GM10266 (cell line): ENCODE data around the gene TAF4.

Experiments
- DNase-seq: peaks from one replicate; pipeline ENCODE4 v3.0.0; 2012; ENCODE audit errors: extremely low spot score
- TF ChIP-seq, protein P1 (sequence below): IDR thresholded peaks from 2 replicates; pipeline ENCODE4 v1.5.1; 2012; ENCODE audit warnings: mild to moderate bottlenecking, low read depth; ENCODE audit not compliant: control insufficient read depth, insufficient read depth; ENCODE audit errors: missing control alignments

TAF4 gene

DNA sequence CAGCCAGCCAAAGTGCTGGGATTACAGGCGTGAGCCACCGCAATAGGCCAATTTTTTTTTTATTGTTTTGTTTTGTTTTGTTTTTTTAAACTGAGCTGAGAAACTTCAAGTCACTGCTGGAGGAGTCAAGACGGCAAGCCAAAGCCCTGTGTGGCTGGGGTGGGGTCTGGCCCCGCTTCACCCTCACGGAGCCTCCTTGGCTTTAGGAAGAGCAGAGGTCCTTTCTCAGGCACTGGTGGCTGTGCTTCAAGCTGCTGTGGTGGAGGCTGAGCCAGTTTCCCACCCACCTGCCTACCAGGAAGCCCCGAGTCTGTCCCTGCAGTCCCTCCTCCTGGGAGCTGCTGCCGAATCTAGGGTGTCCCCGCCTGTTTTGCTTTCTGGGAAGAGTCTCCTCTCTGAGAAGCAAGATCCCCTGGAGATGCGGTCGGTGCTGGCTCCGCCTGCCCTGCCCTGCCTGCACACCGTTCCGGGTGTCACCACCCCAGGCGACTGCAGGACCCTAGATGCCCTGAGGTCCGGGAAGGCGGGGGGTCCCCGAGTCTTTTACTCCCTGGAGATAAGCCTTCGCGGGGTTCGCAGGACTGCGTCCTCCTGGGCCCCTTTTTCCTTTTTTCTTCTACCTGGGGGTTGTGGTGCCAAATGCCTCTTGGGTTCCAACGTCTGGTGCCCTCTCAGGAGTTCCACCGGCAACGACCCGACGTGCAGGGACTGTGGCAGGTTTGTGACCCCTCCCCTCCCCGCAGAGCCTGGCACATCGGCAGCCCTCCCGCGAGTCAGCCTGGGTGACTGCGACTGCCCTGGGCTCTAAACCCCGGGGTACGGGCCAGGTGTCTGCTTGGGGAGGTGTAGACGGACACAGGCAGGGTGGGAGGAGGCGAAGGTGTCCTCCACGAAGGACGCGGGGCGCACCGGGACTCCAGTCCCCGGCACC lies 100.7 kb downstream of the TAF4 start:
- DNase-seq: no peak

DNA sequence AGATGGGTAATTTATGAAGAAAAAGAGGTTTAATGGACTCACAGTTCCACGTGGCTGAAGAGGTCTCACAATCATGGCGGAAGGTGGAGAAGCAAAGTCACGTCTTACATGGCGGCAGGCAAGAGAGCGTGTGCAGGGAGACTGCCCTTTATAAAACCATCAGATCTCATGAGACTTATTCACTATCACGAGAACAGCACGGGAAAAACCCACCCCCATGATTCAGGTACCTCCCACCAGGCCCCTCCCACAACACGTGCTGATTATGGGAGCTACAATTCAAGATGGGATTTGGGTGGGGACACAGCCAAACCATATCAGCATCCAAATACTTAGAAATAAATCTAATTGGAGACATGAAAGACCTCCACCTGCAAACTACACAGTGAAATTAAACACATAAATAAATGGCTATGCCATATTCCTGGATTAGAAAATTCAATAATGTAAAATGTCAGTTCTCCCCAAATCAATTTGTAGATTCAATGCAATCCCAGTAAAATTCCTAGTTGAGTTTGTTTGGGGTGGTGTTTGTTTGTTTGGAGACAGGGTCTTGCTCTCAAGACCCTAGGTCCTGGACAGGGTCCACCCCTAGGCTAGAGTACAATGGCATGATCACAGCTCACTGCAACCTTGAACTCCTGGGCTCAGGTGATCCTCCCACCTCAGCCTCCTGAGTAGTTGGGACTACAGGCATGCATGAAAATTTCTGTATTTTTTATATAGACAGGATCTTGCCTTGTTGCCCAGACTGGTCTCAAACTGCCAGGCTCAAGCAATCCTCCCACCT lies 101.6 kb downstream of the TAF4 start:
- TF ChIP-seq, protein P1, sequence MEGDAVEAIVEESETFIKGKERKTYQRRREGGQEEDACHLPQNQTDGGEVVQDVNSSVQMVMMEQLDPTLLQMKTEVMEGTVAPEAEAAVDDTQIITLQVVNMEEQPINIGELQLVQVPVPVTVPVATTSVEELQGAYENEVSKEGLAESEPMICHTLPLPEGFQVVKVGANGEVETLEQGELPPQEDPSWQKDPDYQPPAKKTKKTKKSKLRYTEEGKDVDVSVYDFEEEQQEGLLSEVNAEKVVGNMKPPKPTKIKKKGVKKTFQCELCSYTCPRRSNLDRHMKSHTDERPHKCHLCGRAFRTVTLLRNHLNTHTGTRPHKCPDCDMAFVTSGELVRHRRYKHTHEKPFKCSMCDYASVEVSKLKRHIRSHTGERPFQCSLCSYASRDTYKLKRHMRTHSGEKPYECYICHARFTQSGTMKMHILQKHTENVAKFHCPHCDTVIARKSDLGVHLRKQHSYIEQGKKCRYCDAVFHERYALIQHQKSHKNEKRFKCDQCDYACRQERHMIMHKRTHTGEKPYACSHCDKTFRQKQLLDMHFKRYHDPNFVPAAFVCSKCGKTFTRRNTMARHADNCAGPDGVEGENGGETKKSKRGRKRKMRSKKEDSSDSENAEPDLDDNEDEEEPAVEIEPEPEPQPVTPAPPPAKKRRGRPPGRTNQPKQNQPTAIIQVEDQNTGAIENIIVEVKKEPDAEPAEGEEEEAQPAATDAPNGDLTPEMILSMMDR: no peak
- no peak for DNase-seq

More for the DNA sequence above, 100.7 kb downstream of the TAF4 start:
- TF ChIP-seq, protein P1: no peak

DNA sequence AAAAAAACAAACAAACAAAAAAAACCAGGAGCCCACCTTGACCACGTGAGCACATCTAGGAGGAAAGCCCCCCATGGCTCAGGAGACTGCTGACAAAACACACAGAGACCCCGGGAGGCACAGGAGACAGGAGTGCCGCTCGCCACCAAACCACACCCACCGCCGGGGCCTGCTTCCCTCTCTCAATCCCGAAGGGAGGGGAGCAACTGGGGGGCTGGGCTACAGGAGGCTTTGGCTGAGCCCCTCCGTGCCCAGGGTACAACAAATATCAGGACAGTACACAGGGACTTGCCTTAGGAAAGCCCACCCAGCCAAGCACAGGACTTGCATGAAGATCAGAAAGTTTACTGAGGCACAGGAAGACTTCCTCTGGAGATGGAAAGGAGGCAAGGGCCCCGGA lies 102.5 kb downstream of the TAF4 start:
- DNase-seq: no peak
- TF ChIP-seq, protein P1: no peak

DNA sequence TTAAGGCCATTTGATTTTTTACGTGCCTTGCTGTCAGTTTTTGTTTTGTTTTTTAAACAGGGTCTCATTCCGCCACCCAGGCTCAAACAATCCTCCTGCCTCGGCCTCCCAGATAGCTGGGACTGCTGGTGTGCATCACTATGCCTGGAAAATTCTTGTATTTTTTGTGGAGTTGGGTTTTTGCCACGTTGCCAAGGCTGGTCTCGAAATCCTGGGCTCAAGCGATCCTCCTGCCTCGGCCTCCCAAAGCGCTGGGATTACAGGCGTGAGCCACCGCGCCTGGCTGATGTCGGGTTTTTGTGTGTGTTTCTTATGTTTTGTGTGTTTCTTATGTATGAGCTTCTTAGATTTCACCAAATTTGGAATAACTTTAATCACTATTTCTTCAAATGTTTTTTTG lies 104.8 kb downstream of the TAF4 start:
- TF ChIP-seq, protein P1: no peak
- no peak for DNase-seq

DNA sequence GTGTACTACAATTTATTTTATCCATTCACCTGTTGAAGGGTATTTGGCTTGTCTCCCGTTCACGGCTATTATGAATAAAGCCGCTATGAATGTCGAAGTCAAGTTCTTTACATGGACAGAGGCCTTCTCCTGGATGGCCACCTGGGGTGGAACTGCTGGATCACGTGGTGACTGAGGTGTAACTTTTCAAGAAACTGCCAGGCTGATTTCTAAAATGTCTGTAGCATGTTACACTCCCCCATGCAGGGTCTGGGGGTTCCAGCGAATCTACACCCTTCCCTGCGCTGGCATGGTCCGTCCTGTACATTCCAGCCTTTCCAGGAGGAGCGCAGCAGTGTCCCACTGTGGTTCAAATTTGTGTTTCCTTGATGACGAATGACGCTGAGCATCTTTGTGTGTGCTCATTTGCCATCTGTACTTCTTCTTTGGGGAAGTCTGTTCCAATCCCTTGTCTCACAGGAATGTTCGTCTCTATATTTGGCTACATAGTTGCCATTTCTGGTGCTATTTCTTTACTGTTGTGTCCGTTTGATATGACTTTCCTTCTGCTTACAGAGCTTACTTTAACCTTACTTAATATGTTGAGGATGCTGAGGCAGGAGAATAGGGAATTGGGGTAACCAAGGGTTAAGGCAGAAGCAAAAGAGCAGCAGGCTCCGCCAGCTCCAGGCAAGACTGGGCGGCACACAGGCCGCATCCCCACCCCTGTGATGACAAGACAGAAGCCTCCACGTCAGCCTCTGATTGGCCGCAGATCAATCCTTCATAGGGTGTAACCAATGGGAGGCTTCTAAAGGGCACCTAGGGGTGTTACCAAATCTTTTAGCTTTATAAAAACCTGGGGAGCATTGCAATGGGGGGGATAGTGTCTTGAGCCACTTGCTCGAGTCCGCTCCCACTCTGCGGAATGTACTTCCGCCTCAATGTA lies 106.6 kb downstream of the TAF4 start:
- TF ChIP-seq, protein P1: no peak
- no peak for DNase-seq

DNA sequence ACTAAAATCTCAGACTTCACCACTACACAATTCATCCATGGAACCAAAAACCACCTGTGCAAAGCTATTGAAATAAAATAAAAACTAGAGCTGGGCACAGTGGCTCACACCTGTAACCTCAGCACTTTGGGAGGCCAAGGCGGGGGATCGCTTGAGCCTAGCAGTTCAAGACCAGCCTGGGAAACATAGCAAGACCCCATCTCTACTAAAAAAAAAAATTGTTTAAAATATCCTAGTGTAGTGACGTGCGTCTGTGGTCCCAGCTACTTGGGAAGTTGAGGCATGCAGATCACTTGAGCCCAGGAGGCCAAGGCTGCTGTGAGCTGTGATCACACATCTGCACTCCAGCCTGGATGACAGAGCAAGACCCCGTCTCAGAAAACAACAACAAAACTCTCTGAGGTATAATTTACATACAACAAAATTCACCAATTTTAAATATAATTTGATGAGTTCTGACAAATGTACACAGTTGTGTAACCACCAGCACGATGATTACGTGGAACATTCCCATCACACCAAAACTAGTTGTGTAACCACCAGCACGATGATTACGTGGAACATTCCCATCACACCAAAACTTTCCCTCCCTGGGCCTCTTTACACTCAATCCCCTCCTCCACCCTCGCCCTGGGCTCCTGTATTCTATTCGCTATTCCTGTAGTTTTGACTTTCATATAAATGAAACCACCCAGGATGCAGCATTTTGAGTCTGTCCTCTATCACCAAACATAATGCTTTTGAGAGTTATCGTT lies 107.5 kb downstream of the TAF4 start:
- TF ChIP-seq, protein P1: no peak
- no peak for DNase-seq
